Ectodermal cell (in vitro differentiated cells): ENCODE measurements around the gene OTOP2.
"Not testable (repeated sequence)": the region's sequence is repeated elsewhere in the genome, so short reads cannot be mapped to it uniquely, and the experiment has no call there.

Source experiments
- H3K27ac ChIP-seq: 2 replicates; pipeline ENCODE4 v1.7.0; 2013; ENCODE audit warnings: mild to moderate bottlenecking, low read depth, low read length; ENCODE audit not compliant: insufficient read depth, poor library complexity, severe bottlenecking
- H3K27me3 ChIP-seq: 2 replicates; pipeline ENCODE4 v1.7.0; 2013; ENCODE audit warnings: mild to moderate bottlenecking, low read length; ENCODE audit not compliant: insufficient read depth, control insufficient read depth, poor library complexity, severe bottlenecking
- H3K36me3 ChIP-seq: one replicate; pipeline ENCODE4 v1.7.0; 2013; ENCODE audit warnings: low read length; ENCODE audit not compliant: control insufficient read depth, insufficient read depth
- H3K4me1 ChIP-seq: one replicate; pipeline ENCODE4 v1.7.0; 2013; ENCODE audit warnings: low read length; ENCODE audit not compliant: control insufficient read depth, insufficient read depth
- H3K4me3 ChIP-seq: 2 replicates; pipeline ENCODE4 v1.7.0; 2013; ENCODE audit warnings: low read depth, low read length, control low read depth; ENCODE audit not compliant: insufficient read depth
- H3K9me3 ChIP-seq: 2 replicates; pipeline ENCODE4 v1.7.0; 2013; ENCODE audit warnings: mild to moderate bottlenecking, low read length, moderate library complexity; ENCODE audit not compliant: control insufficient read depth
- WGBS, 2 experiments: methylation state at CpG; one replicate each; pipeline ENCODE4 v1.1.7; 2013; ENCODE audit warnings: missing lambda C conversion rate in 2 of 2; 5-methylcytosine and 5-hydroxymethylcytosine counted together

The OTOP2 gene

GRCh38 chr17:74962622-74963394 is 38.7 kb downstream of the OTOP2 start:
- Histone ChIP-seq H3K9me3 (no peaks in the 10 kb centered on the region), H3K27me3 (peaks cover 26% of the 10 kb centered on the region), H3K4me3 (no peak overlapping the region), H3K36me3 (no peaks in the 10 kb centered on the region), H3K4me1 (no peaks in the 10 kb centered on the region), H3K27ac (no peak overlapping the region)
- WGBS, 2 experiments, result 87 to 89% methylated on average over 18 of the region's 18 CpGs

GRCh38 chr17:74963656-74964055 is 39.6 kb downstream of the OTOP2 start:
- peaks cover 18% of the 10 kb centered on the region for H3K27me3 ChIP-seq
- no peaks in the 10 kb centered on the region for H3K9me3 ChIP-seq
- H3K4me1 ChIP-seq, result no peaks in the 10 kb centered on the region
- H3K4me3 ChIP-seq, result no peak overlapping the region
- 68 to 75% methylated on average over 12 of the region's 12 CpGs for WGBS, 2 experiments
- no peaks in the 10 kb centered on the region for H3K36me3 ChIP-seq
- no peak overlapping the region for H3K27ac ChIP-seq

- no peak overlapping the region for H3K4me3 ChIP-seq
- H3K36me3 ChIP-seq, result no peaks in the 10 kb centered on the region
- H3K4me1 ChIP-seq, result no peaks in the 10 kb centered on the region
- WGBS, 2 experiments, result 92 to 95% methylated on average over 12 of the region's 12 CpGs
- H3K9me3 ChIP-seq, result no peaks in the 10 kb centered on the region
- no peak overlapping the region for H3K27ac ChIP-seq
- peaks cover 12% of the 10 kb centered on the region for H3K27me3 ChIP-seq
Measured at GRCh38 chr17:74964246-74964761, 40.2 kb downstream of the OTOP2 start.

- no peaks in the 10 kb centered on the region for H3K4me1 ChIP-seq
- no peak overlapping the region for H3K27ac ChIP-seq
- no peaks in the 10 kb centered on the region for H3K36me3 ChIP-seq
- no peak overlapping the region for H3K4me3 ChIP-seq
- H3K27me3 ChIP-seq, result peaks cover 6% of the 10 kb centered on the region
- 87 to 89% methylated on average over 14 of the region's 14 CpGs for WGBS, 2 experiments
- no peaks in the 10 kb centered on the region for H3K9me3 ChIP-seq
Measured at GRCh38 chr17:74964988-74965622, 41.0 kb downstream of the OTOP2 start.

DNA sequence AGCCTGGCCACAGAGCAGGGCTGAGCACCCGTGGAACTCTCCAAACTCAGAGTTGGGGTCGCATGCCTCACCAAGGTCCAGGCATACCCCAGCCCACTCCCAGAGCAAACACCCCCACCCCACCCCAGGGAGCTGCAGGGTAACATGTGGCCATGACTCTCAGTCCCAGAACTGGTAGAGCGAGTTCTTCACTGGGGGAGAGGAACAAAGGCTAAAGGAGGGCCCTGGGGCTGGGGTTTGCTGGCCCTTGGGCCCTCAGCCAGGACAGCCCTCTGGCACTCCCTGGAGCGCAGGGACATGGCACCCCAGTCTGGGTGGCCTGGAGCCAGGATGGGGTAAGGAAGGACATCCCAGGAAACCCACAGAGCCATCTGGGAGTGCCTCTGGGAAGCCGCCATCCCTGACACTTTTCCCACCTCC is 44.3 kb downstream of the OTOP2 start:
- no peak overlapping the region for H3K27ac ChIP-seq
- H3K4me1 ChIP-seq, result peaks cover 5% of the 10 kb centered on the region
- 84 to 87% methylated on average over 5 of the region's 5 CpGs for WGBS, 2 experiments
- H3K36me3 ChIP-seq, result no peaks in the 10 kb centered on the region
- H3K4me3 ChIP-seq, result no peak overlapping the region
- peaks cover 34% of the 10 kb centered on the region for H3K27me3 ChIP-seq
- no peaks in the 10 kb centered on the region for H3K9me3 ChIP-seq

DNA sequence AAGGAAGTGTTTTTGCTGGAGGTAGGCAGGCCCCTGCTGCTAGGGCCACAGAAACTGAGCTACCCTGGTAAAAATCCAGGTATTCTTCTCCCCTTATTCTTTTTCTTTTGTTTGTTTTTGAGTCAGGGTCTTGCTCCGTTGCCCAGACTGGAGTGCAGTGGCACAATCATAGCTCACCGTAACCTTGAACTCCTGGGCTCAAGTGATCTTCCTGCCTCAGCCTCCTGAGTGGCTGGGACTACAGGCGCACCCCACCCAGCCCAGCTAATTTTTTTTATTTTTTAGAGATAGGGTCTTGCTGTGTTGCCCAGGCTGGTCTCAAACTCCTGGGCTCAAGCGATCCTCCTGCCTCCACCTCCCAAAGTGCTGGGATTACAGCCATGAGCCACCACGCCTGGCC is 45.4 kb downstream of the OTOP2 start:
- not testable (repeated sequence) for H3K36me3 ChIP-seq, H3K9me3 ChIP-seq
- WGBS, 2 experiments, result 96% methylated on average over 5 of the region's 5 CpGs

DNA sequence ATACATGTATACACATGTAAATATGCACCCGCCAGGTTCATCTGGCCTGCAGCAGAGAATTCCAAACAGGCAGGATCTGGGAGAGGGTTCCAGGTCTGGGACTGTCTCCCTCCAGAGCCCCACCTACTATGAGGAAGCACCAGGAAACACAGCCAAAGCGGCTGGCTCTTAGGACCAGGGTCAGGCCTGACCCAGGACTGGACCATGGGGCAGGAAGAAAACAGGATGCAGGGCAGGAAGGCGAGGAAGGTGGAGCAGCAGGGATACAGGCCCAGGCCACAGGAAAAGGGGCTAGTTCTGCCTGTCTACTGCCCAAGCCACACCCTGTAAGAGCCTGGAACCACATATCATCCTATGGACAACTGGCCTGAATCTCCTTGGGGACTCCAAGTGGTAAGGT is 46.3 kb downstream of the OTOP2 start:
- Histone ChIP-seq H3K27ac (no peak overlapping the region), H3K36me3 (no peaks in the 10 kb centered on the region), H3K4me3 (no peak overlapping the region), H3K9me3 (no peaks in the 10 kb centered on the region), H3K4me1 (peaks cover 5% of the 10 kb centered on the region), H3K27me3 (peaks cover 54% of the 10 kb centered on the region)
- WGBS, 2 experiments, result 86 to 91% methylated on average over 3 of the region's 3 CpGs

More for the DNA sequence above, 45.4 kb downstream of the OTOP2 start:
- H3K4me1 ChIP-seq, H3K27ac ChIP-seq, H3K4me3 ChIP-seq: not testable (repeated sequence)
- peaks cover 45% of the 10 kb centered on the region for H3K27me3 ChIP-seq

DNA sequence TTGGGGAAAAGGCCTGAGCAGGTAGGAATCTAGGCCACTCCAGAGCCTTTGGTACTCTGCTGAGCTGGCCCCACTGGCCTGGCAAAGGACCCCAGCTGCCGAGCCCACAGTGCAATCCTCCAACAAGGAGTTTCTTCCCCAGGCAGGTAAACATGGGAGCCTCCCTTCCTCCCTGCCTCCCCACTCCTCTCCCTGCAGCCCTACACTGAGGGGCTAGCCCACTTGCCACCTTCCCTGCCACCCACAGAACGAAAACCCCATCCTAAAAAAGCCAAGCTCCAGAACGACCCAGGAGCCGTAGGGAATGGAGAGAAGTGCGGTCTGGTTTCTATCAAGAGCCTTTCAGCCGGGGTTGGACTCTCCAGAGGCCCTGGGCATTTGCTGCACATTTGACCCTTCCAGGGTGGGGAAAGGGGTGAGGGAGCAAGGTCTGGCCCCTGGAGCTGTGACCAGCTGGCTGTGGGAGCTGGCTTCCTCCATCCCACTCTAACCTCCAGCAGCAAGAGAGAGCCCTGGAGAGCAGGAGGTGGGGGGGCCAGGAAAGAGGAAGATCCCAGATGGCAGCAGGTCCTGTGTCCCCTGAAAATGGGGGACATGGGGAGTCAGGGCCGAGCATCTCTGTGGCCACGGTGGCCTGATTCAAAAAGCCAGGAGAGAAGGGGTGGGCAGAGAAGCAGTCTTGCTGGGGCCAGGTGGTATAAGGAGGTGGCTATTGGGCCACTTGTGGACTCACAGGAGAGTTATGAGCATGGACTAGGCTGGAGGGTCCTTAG is 47.2 kb downstream of the OTOP2 start:
- WGBS, 2 experiments, result 91 to 93% methylated on average over 8 of the region's 8 CpGs
- Histone ChIP-seq H3K36me3 (no peaks in the 10 kb centered on the region), H3K4me3 (peak overlapping the region; percentile 49), H3K27me3 (peaks cover 63% of the 10 kb centered on the region), H3K4me1 (peaks cover 5% of the 10 kb centered on the region), H3K27ac (no peak overlapping the region), H3K9me3 (no peaks in the 10 kb centered on the region)

GRCh38 chr17:74971842-74972106 is 47.7 kb downstream of the OTOP2 start:
- 12 to 13% methylated on average over 9 of the region's 9 CpGs for WGBS, 2 experiments
- Histone ChIP-seq H3K4me1 (peaks cover 5% of the 10 kb centered on the region), H3K9me3 (no peaks in the 10 kb centered on the region), H3K4me3 (peak overlapping the region; percentile 49), H3K27me3 (peaks cover 64% of the 10 kb centered on the region), H3K27ac (no peak overlapping the region), H3K36me3 (no peaks in the 10 kb centered on the region)
